Amniotic epithelial cell (primary cell): Measurements from ENCODE around the gene RPS25.
"Not testable (repeated sequence)": the region's sequence is repeated elsewhere in the genome, so short reads cannot be mapped to it uniquely, and the experiment has no call there.

ENCODE experiments used
- DNase-seq: peaks from one replicate; pipeline ENCODE4 v3.0.0-alpha.2; 2010; ENCODE audit warnings: low read depth

Gene RPS25

GRCh38 chr11:119018074-119018938 lies at the start of gene RPS25, which contains the start of gene TRAPPC4:
TSS of gene RPS25 (minus strand) at chr11:119018343. CDS start at chr11:119018284, 59 bp downstream.
TSS of gene TRAPPC4 (plus strand) at chr11:119018766. CDS start at chr11:119018796, 30 bp downstream.
- DNase-seq, result peak; percentile 95

- DNase-seq, result peak; percentile 90
These were observed 49.5 kb upstream of the RPS25 start, which contains the start of gene VPS11 for GRCh38 chr11:119067371-119068222. TSS of gene VPS11 (plus strand) at chr11:119067818. CDS start at chr11:119067824, 6 bp downstream.

DNA sequence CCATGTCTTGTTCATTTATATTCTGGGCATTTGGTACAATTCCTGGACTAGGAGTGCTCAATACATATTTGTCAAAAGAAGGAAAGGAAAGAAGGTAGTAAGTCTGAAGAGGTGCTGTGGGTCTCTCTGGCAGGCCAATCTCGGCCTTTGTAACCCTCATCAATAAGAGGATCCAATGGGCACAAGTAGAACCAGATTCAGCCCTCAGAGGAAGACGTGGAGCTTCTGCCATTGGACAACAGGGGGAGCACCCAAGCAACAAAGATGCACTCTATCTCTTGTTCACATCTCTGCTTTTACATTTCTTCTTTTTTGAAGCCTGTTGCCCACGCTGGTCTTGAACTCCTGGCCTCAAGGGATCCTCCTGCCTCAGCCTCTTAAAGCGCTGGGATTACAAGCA lies 47.2 kb upstream of the RPS25 start:
- peak; percentile 38 for DNase-seq

GRCh38 chr11:119062779-119063178 lies 44.6 kb upstream of the RPS25 start:
- DNase-seq, result peak; percentile 73

GRCh38 chr11:119061256-119061655 lies 43.1 kb upstream of the RPS25 start:
- no peak for DNase-seq

DNA sequence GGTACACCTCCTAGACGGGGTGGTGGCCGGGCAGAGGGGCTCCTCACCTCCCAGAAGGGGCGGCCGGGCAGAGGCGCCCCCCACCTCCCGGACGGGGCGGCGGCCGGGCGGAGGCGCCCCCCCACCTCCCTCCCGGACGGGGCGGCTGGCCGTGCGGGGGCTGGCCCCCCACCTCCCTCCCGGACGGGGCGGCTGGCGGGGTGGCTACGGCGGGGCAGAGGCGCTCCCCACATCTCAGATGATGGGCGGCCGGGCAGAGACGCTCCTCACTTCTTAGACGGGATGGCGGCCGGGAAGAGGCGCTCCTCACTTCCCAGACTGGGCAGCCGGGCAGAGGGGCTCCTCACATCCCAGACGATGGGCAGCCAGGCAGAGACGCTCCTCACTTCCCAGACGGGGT lies 41.0 kb upstream of the RPS25 start:
- DNase-seq, result not testable (repeated sequence)

GRCh38 chr11:119057000-119057769 lies 39.0 kb upstream of the RPS25 start, which contains the start of gene HYOU1:
TSS of gene HYOU1 (minus strand) at chr11:119057205. CDS start at chr11:119056160, 1,045 bp downstream.
- peak; percentile 92 for DNase-seq

DNA sequence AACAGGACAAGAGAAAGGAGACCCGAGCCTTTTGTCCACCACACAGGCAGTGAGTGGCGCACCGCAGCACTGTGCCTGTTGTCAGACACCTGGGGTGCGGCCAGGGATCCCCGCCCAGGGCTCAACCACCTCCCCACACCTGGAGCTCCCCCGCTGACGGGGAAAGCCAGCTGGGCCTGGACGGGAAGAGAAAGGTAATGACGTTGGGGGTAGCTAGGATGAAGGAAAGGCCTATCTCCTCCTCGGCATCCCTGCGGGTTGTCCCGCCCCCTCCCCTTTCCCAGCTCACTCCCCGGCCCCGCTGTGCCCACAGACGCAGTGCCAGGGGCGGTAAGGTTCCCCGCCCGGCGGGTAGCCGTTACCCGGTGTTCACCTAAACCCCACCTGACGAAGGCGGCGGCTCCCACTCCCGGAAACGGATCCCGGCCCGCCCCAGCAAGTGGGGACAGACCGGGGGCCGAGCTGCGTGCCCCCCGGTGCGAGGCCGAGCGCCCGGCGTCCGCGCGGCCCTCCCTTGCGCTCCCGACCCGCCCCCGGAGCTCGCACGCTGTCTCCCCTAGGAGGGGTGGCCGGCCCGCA lies 38.4 kb upstream of the RPS25 start:
- no peak for DNase-seq

- peak; percentile 24 for DNase-seq
These were observed 37.8 kb upstream of the RPS25 start for GRCh38 chr11:119055901-119056300.

GRCh38 chr11:119054418-119054817 lies 36.3 kb upstream of the RPS25 start:
- no peak for DNase-seq

- DNase-seq, result no peak
These were observed 34.1 kb upstream of the RPS25 start for GRCh38 chr11:119052163-119052814.

DNA sequence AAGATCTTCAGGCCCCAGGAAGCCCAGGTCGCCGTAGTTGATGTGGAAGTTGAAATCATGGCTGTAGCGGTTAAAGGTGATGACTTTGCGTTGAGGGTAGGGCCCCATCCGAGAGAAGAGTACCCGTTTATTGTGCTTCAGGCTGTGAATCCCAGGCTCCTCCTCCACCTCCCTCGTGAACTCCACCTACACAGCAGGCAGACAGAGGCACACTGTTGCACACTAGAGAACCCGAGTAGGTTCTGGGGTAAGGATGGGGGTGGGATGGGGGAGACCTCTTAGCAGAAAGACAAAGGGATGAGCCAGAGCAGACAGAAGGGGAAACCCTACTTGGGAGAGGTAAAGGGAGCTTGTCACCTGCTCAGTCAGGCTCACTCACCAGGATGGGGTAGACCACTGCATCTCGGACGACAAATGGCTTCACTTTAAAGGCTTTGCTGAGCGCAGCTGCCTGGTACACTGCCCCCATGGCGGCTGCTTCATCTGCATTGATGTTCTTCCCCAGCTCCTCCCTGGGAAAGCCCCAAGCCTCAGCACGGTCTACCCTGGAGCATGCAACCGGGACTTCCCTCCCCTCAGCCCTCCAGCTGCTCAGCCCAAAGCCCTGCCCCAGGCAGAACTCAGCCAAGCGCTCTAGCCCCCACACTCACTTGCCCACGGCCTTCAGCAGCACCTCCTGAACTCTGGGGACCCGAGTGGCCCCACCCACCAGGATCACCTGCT lies 33.5 kb upstream of the RPS25 start:
- no peak for DNase-seq

DNA sequence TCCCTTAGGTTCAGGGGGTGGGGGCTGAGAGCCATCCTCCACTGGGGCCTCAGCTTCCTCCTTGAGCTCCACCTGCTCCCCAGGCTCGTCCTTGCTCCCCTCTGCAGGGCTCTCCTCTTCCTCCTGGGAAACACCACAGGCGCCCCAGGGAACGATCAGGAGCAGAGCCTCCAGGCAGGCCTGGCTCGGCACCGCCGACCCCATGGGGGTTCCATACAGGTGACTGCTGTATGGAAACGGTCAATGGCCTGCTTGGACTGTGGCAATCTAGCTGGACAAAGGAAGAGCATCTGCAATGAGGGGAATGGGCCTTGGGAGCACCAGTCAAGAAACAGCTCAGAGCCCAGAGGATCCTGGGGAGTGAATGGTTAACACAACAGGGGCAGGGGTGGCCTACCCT lies 30.9 kb upstream of the RPS25 start:
- no peak for DNase-seq

- no peak for DNase-seq
These were observed 30.5 kb upstream of the RPS25 start for GRCh38 chr11:119048644-119049043.

GRCh38 chr11:119047205-119047604 lies 29.1 kb upstream of the RPS25 start:
- DNase-seq, result no peak

- no peak for DNase-seq
These were observed 28.3 kb upstream of the RPS25 start for GRCh38 chr11:119046489-119046888.

DNA sequence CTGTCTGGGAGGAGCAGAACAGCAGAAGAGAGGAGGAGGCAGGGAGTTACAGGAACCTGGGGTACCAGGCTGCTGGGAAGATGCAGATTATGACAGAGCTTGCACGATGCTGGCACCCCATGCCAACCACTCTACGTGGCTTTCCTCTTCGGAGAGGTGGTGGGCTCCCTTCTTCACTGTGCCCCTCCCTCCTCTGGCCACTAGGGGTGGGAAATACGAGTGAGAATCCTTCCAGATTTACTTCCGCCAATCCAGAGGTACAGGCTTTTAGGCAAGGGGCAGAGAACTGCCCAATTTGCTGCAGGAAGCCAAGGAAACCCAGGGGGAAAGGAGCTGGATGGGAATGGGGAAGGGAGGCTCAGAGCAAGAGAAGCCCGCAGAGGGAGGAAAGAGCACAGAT lies 26.6 kb upstream of the RPS25 start:
- no peak for DNase-seq

DNA sequence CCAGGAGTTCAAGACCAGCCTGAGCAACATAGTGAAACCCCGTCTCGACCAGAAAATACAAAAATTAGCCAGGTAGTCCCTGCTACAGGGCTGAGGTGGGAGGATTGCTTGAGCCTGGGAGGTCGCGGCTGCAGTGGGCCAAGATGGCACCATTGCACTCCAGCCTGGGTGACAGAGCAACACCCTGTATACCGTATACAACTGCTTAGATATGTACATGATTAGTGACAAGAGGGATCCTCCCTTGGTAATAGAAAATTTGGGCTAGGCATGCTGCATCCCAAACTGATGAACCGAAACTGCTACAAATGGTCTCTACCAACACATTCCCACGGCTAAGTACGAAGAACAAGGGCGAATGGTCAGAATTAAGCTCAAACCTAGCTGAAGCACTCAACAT lies 24.8 kb upstream of the RPS25 start:
- DNase-seq, result no peak

DNA sequence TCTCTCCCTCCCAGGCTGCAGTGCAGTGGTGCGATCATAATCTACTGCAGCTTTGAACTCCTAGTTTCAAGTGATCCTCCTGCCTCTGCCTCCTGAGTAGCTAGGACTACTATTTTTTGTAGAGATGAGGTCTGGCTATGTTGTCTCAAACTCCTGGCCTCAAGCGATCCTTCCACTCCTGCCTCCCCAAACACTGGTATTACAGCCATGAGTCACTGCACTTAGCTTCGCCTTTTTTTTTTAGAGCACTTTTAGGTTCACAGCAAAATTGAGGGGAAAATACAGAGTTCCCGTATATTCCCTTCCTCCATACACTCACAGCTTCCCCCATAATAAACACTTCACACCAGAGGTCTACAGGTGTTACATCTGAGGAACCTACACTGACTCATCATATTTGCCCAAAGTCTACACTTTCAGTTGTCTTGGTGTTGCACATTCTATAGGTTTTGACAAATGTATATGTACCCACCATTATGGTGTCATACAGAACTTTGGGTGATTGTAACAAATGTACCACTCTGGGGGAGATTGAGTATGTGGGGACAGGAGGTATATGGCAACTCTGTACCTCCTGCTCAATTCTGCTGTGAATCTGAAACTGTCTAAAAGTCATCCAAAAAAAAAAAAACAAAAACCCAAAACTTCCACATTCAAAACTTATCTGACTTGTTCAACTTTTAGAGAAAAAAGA lies 23.8 kb upstream of the RPS25 start:
- DNase-seq, result no peak

GRCh38 chr11:119039471-119039870 lies 21.3 kb upstream of the RPS25 start:
- not testable (repeated sequence) for DNase-seq
